NCI-H2081 treated with DMSO at 0.1 percent for 48 hours (cell line): ENCODE data around the gene FAM98C.

Experiments
- DNase-seq: peaks from one replicate; lab custom pipeline; 2025; lab: John Stamatoyannopoulos, UW

Gene FAM98C

GRCh38 chr19:38457690-38458405 is 55.0 kb downstream of the FAM98C start:
- no peak for DNase-seq
